B cell (primary cell): ENCODE results near the gene CCDC14.

ENCODE experiments used
- CTCF ChIP-seq: fragments of 200-600 bp; IDR thresholded peaks from one replicate; pipeline ENCODE4 v1.8.0; 2022; ENCODE audit warnings: antibody characterized with exemption, mild to moderate bottlenecking
- EZH2 ChIP-seq: IDR thresholded peaks from 2 replicates; pipeline ENCODE4 v1.6.1; 2012; ENCODE audit warnings: borderline replicate concordance, low read depth, mild to moderate bottlenecking, moderate library complexity, low read length; ENCODE audit not compliant: insufficient read depth, poor library complexity, severe bottlenecking

DNA sequence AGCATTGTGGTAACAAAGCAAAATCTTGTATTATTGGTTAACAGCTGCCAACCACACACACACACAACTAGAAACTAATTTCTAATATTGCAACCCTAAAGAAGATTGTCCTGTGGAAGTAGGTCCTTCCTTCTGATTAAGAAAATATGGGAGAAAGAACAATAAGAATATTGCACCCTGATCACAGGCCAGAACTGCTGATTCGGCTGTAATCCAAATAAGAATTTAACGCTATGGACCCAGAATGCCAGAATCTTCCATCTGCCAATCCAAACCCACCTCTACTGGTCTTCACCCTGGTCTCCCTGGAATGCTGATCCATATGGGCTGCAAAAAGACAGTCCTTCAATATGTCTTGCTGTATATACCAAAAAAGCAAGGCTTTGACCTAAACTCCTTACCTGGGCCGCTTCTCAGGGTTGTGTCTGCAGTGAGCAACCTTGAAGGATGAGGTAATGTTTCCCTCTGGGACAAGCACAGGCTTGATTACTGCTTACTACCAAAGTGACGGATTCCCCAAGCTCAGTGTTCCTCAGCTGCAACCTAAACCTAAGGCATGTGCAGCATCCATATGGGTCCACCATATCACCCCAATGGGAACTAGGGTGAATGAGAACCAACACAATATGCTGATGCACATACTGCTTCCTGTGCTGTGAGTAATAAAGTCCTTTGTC lies 8.0 kb downstream of the CCDC14 start:
- TF ChIP-seq CTCF (no peak), EZH2 (no peak)
